ENCODE measurements around the gene PIR.

PIR gene

GRCh38 chrX:15398874-15399273 is 94.3 kb downstream of the PIR start:
- H3K27ac ChIP-seq (ENCODE audit: low read length), result no peak overlapping the region
- no peak overlapping the region for H3K4me3 ChIP-seq (ENCODE audit: low read depth in 1 of 2, low read length in 2 of 2)
- H3K9me3 ChIP-seq (ENCODE audit: insufficient read depth, low read length, severe bottlenecking), result no peaks in the 10 kb centered on the region
- no peaks in the 10 kb centered on the region for H4K20me1 ChIP-seq (ENCODE audit: insufficient read depth, low read length)
- no peak overlapping the region for H2AFZ ChIP-seq (ENCODE audit: low read depth, low read length)
- no peaks in the 10 kb centered on the region for H3K27me3 ChIP-seq (ENCODE audit: insufficient read depth, low read length, poor library complexity)
- H3K9ac ChIP-seq (ENCODE audit: low read depth, low read length), result no peak overlapping the region
- TF ChIP-seq EZH2 (IDR thresholded peaks at IDR 0.05; ENCODE audit: borderline replicate concordance, low read depth, low read length, severe bottlenecking), result no peak
- TF ChIP-seq CTCF (IDR thresholded peaks at IDR 0.05; ENCODE audit: borderline replicate concordance, extremely low read depth, low read length, poor library complexity, severe bottlenecking), result no peak
- H3K36me3 ChIP-seq (ENCODE audit: insufficient read depth, low read length), result no peaks in the 10 kb centered on the region
- ATAC-seq (ENCODE audit: insufficient read depth, low read depth), result no peak
- no peak for DNase-seq
- H3K4me2 ChIP-seq (ENCODE audit: insufficient read depth, low read length), result no peak overlapping the region
- no peaks in the 10 kb centered on the region for H3K79me2 ChIP-seq (ENCODE audit: insufficient read depth, low read length)
- H3K4me1 ChIP-seq (ENCODE audit: insufficient read depth, low read length), result no peaks in the 10 kb centered on the region

GRCh38 chrX:15395789-15396188 is 97.3 kb downstream of the PIR start:
- H2AFZ ChIP-seq (ENCODE audit: low read depth, low read length), result no peak overlapping the region
- H3K27me3 ChIP-seq (ENCODE audit: insufficient read depth, low read length, poor library complexity), result no peaks in the 10 kb centered on the region
- no peak overlapping the region for H3K4me2 ChIP-seq (ENCODE audit: insufficient read depth, low read length)
- ATAC-seq (ENCODE audit: insufficient read depth, low read depth) (no peak), DNase-seq (no peak)
- no peaks in the 10 kb centered on the region for H3K79me2 ChIP-seq (ENCODE audit: insufficient read depth, low read length)
- H3K4me3 ChIP-seq (ENCODE audit: low read depth in 1 of 2, low read length in 2 of 2), result no peak overlapping the region
- H4K20me1 ChIP-seq (ENCODE audit: insufficient read depth, low read length), result no peaks in the 10 kb centered on the region
- H3K4me1 ChIP-seq (ENCODE audit: insufficient read depth, low read length), result no peaks in the 10 kb centered on the region
- no peak overlapping the region for H3K9ac ChIP-seq (ENCODE audit: low read depth, low read length)
- TF ChIP-seq CTCF (IDR thresholded peaks at IDR 0.05; ENCODE audit: borderline replicate concordance, extremely low read depth, low read length, poor library complexity, severe bottlenecking) (no peak), EZH2 (IDR thresholded peaks at IDR 0.05; ENCODE audit: borderline replicate concordance, low read depth, low read length, severe bottlenecking) (no peak)
- H3K9me3 ChIP-seq (ENCODE audit: insufficient read depth, low read length, severe bottlenecking), result no peaks in the 10 kb centered on the region
- H3K27ac ChIP-seq (ENCODE audit: low read length), result no peak overlapping the region
- no peaks in the 10 kb centered on the region for H3K36me3 ChIP-seq (ENCODE audit: insufficient read depth, low read length)

- DNase-seq (no peak), ATAC-seq (ENCODE audit: insufficient read depth, low read depth) (no peak)
- Histone ChIP-seq H3K27me3 (ENCODE audit: insufficient read depth, low read length, poor library complexity) (no peaks in the 10 kb centered on the region), H3K9me3 (ENCODE audit: insufficient read depth, low read length, severe bottlenecking) (no peaks in the 10 kb centered on the region), H3K9ac (ENCODE audit: low read depth, low read length) (no peak overlapping the region), H3K79me2 (ENCODE audit: insufficient read depth, low read length) (no peaks in the 10 kb centered on the region), H3K36me3 (ENCODE audit: insufficient read depth, low read length) (no peaks in the 10 kb centered on the region), H4K20me1 (ENCODE audit: insufficient read depth, low read length) (no peaks in the 10 kb centered on the region), H3K4me2 (ENCODE audit: insufficient read depth, low read length) (no peak overlapping the region), H3K4me1 (ENCODE audit: insufficient read depth, low read length) (no peaks in the 10 kb centered on the region), H2AFZ (ENCODE audit: low read depth, low read length) (no peak overlapping the region), H3K27ac (ENCODE audit: low read length) (no peak overlapping the region), H3K4me3 (ENCODE audit: low read depth in 1 of 2, low read length in 2 of 2) (no peak overlapping the region)
- no peak for TF ChIP-seq EZH2 (IDR thresholded peaks at IDR 0.05; ENCODE audit: borderline replicate concordance, low read depth, low read length, severe bottlenecking)
Observed at GRCh38 chrX:15391850-15392249, 101.3 kb downstream of the PIR start.

- ATAC-seq (ENCODE audit: insufficient read depth, low read depth) (no peak), DNase-seq (no peak)
- no peaks in the 10 kb centered on the region for H4K20me1 ChIP-seq (ENCODE audit: insufficient read depth, low read length)
- no peak within 1 kb of the TSS for H3K27ac ChIP-seq (ENCODE audit: low read length)
- H2AFZ ChIP-seq (ENCODE audit: low read depth, low read length), result no peak within 1 kb of the TSS
- H3K27me3 ChIP-seq (ENCODE audit: insufficient read depth, low read length, poor library complexity), result no peaks in the 10 kb centered on the region
- no peaks in the 10 kb centered on the region for H3K79me2 ChIP-seq (ENCODE audit: insufficient read depth, low read length)
- H3K4me1 ChIP-seq (ENCODE audit: insufficient read depth, low read length), result no peaks in the 10 kb centered on the region
- H3K4me3 ChIP-seq (ENCODE audit: low read depth in 1 of 2, low read length in 2 of 2), result no peak within 1 kb of the TSS
- no peaks in the 10 kb centered on the region for H3K9me3 ChIP-seq (ENCODE audit: insufficient read depth, low read length, severe bottlenecking)
- TF ChIP-seq CTCF (IDR thresholded peaks at IDR 0.05; ENCODE audit: borderline replicate concordance, extremely low read depth, low read length, poor library complexity, severe bottlenecking), result no peak
- TF ChIP-seq EZH2 (IDR thresholded peaks at IDR 0.05; ENCODE audit: borderline replicate concordance, low read depth, low read length, severe bottlenecking), result no peak
- H3K36me3 ChIP-seq (ENCODE audit: insufficient read depth, low read length), result no peaks in the 10 kb centered on the region
- no peak within 1 kb of the TSS for H3K4me2 ChIP-seq (ENCODE audit: insufficient read depth, low read length)
- no peak within 1 kb of the TSS for H3K9ac ChIP-seq (ENCODE audit: low read depth, low read length)
Observed at GRCh38 chrX:15384304-15384703, 108.8 kb downstream of the PIR start, which contains the start of gene VEGFD. TSS of gene VEGFD (minus strand) at chrX:15384413. CDS start at chrX:15383946, 467 bp downstream.
